ENCODE results near the gene ARID1B. TPM values are rescaled to one million over a fixed set of nuclear protein-coding genes. Genes with fewer than 3 reads are reported as not detected.
A peak's percentile ranks its signal among the peaks of the same experiment; 100 is the strongest.

ARID1B gene
- total and polyA plus RNA-seq, 2 of the 13 experiments (the other 11 are each of a cell fraction or from before 2014, with no cell fraction given) = 20.1 to 32.6 TPM

- 0 out of 2 replicates have a peak, but pooled peaks have one; percentile 28 for TF ChIP-seq ERF (CRISPR knock-in tag; IDR thresholded peaks at IDR 0.05)
- no peak for TF ChIP-seq MBD4 (IDR thresholded peaks at IDR 0.05; ENCODE audit: borderline replicate concordance, low read length)
- 0 out of 2 replicates have a peak, but pooled peaks have one; percentile 66 for TF ChIP-seq ZNF383 (CRISPR knock-in tag; IDR thresholded peaks at IDR 0.05; ENCODE audit: borderline replicate concordance)
- no peak for TF ChIP-seq ZNF17 (CRISPR knock-in tag; IDR thresholded peaks at IDR 0.05)
- no peak for TF ChIP-seq ZBTB46 (CRISPR knock-in tag; IDR thresholded peaks at IDR 0.05; ENCODE audit: borderline replicate concordance)
- TF ChIP-seq YEATS2 (CRISPR knock-in tag; IDR thresholded peaks at IDR 0.05; ENCODE audit: borderline replicate concordance) = no peak; the same call in 1 of the 2 replicates
- TF ChIP-seq ZBTB7B (CRISPR knock-in tag; IDR thresholded peaks at IDR 0.05) = no peak
- peak; percentile 67; the same call in 1 of the 2 replicates for TF ChIP-seq ZNF605 (CRISPR knock-in tag; IDR thresholded peaks at IDR 0.05)
- no peak; the same call in 1 of the 2 replicates for TF ChIP-seq ZIK1 (CRISPR knock-in tag; IDR thresholded peaks at IDR 0.05; ENCODE audit: borderline replicate concordance, low read depth)
- TF ChIP-seq ARHGAP35 (CRISPR knock-in tag; IDR thresholded peaks at IDR 0.05; ENCODE audit: borderline replicate concordance) = no peak
- peak; percentile 76 for TF ChIP-seq BRD4 (CRISPR knock-in tag; IDR thresholded peaks at IDR 0.05)
- TF ChIP-seq ZNF747 (CRISPR knock-in tag; IDR thresholded peaks at IDR 0.05; ENCODE audit: borderline replicate concordance) = no peak
- peak; percentile 66; the same call in 1 of the 2 replicates for TF ChIP-seq ZNF670 (CRISPR knock-in tag; IDR thresholded peaks at IDR 0.05; ENCODE audit: borderline replicate concordance)
- TF ChIP-seq, protein P1, sequence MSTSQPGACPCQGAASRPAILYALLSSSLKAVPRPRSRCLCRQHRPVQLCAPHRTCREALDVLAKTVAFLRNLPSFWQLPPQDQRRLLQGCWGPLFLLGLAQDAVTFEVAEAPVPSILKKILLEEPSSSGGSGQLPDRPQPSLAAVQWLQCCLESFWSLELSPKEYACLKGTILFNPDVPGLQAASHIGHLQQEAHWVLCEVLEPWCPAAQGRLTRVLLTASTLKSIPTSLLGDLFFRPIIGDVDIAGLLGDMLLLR (CRISPR knock-in tag; IDR thresholded peaks at IDR 0.05) = peak; percentile 69; the same call in 1 of the 2 replicates
- no peak for TF ChIP-seq ATF7 (IDR thresholded peaks at IDR 0.05)
- TF ChIP-seq ATF7 (CRISPR knock-in tag; IDR thresholded peaks at IDR 0.05) = no peak
- no peak for TF ChIP-seq ZNF292 (CRISPR knock-in tag; IDR thresholded peaks at IDR 0.05; ENCODE audit: borderline replicate concordance, low read depth)
- no peak for TF ChIP-seq TEAD2 (CRISPR knock-in tag; IDR thresholded peaks at IDR 0.05)
- TF ChIP-seq, protein P2, sequence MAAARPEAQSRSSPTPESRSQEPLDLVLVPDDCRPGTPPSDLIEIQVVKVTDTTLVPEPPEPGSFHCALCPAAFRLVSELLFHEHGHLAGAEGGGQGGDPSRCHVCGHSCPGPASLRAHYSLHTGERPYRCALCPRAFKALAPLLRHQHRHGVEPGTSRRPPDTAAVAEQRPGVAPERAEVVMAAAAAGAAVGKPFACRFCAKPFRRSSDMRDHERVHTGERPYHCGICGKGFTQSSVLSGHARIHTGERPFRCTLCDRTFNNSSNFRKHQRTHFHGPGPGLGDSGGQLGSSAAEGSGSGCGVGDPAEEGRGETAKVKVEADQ (CRISPR knock-in tag; IDR thresholded peaks at IDR 0.05; ENCODE audit: borderline replicate concordance) = no peak
- TF ChIP-seq CREB1 (IDR thresholded peaks at IDR 0.05) = no peak
- no peak for TF ChIP-seq CREB1 (CRISPR knock-in tag; IDR thresholded peaks at IDR 0.05)
- TF ChIP-seq SP4 (CRISPR knock-in tag; IDR thresholded peaks at IDR 0.05) = no peak
- TF ChIP-seq KAT2B (IDR thresholded peaks at IDR 0.05; ENCODE audit: borderline replicate concordance, low read depth, low read length) = no peak
- TF ChIP-seq GTF3A (CRISPR knock-in tag; conservative IDR thresholded peaks at IDR 0.05) = no peak
- no peak for TF ChIP-seq NCOR1 (IDR thresholded peaks at IDR 0.05; ENCODE audit: borderline replicate concordance, low read length)
- TF ChIP-seq ZNF547 (CRISPR knock-in tag; IDR thresholded peaks at IDR 0.05) = 0 out of 2 replicates have a peak, but pooled peaks have one; percentile 10
- TF ChIP-seq, protein P3, sequence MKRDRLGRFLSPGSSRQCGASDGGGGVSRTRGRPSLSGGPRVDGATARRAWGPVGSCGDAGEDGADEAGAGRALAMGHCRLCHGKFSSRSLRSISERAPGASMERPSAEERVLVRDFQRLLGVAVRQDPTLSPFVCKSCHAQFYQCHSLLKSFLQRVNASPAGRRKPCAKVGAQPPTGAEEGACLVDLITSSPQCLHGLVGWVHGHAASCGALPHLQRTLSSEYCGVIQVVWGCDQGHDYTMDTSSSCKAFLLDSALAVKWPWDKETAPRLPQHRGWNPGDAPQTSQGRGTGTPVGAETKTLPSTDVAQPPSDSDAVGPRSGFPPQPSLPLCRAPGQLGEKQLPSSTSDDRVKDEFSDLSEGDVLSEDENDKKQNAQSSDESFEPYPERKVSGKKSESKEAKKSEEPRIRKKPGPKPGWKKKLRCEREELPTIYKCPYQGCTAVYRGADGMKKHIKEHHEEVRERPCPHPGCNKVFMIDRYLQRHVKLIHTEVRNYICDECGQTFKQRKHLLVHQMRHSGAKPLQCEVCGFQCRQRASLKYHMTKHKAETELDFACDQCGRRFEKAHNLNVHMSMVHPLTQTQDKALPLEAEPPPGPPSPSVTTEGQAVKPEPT (CRISPR knock-in tag; IDR thresholded peaks at IDR 0.05; ENCODE audit: low read depth) = no peak
These were observed at the start of gene ARID1B (continued) for GRCh38 chr6:156776840-156777576.
